Measurements from ENCODE around the gene TVP23C.

The TVP23C gene

DNA sequence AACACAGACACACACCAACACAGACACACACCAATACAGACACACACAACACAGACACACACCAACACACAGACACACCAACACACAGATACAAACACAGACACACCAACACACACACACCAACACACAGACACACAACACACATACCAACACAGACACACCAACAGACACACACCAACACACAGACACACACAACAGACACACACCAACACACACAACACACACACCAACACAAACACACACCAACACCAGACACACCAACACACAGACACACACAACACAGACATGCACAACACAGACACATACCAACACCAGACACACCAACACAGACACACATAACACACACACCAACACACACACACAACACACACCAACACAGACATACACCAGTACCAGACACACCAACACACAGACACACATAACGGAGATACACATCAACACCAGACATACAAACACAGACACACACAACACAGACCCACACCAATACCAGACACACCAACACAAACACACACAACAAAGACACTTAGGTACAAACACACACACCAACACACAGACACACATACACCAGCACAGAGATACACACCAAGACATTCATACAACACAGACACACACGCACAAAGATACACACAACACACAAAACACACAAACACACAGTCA is 98.1 kb downstream of the TVP23C start:
- no peak for DNase-seq (ENCODE audit: low spot score)

GRCh38 chr17:15464231-15464985 is 98.9 kb downstream of the TVP23C start:
- DNase-seq (ENCODE audit: low spot score), result no peak

GRCh38 chr17:15462976-15463772 is 100.1 kb downstream of the TVP23C start:
- no peak for DNase-seq (ENCODE audit: low spot score)

DNA sequence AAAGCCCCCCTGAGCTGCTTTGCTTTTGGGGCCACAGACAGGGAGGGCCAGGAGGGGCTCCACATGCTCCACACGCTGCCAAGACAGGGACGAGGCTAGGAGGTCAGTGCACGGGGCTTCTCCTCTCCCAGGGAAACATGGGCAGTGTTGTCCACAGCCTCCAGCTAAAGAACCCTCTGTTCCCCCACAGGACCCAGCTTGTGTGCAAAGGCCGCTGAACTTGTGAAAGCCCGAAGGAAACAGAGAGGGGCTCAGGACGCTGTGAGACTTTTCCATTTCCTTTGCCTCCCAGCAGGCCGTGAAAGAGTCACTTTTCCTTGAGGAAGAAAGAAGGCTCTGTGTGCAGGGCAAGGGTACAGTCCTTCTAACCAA is 105.6 kb downstream of the TVP23C start:
- DNase-seq (ENCODE audit: low spot score), result no peak

GRCh38 chr17:15456972-15457722 is 106.1 kb downstream of the TVP23C start:
- no peak for DNase-seq (ENCODE audit: low spot score)

DNA sequence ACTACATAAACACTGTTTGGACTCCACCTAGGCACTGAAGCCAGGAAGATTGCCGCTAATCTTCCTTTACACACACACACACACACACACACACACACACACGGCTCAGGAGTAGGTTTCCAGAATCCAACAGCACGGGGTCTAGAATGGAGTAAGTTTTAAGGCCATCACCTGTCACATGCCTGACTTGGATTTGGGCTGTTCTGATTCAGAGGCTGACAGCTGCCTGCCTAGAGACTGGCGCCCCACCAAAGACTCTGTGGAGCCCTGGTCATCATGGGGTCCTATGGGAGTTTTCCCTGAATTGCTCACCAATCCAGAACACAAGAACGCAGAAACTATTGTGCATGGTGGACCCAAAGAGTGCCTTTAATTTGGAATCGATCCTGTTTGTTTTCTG is 106.8 kb downstream of the TVP23C start:
- no peak for DNase-seq (ENCODE audit: low spot score)

GRCh38 chr17:15454346-15454745 is 108.9 kb downstream of the TVP23C start:
- no peak for DNase-seq (ENCODE audit: low spot score)

- no peak for DNase-seq (ENCODE audit: low spot score)
Observed at GRCh38 chr17:15453782-15454181, 109.5 kb downstream of the TVP23C start.

DNA sequence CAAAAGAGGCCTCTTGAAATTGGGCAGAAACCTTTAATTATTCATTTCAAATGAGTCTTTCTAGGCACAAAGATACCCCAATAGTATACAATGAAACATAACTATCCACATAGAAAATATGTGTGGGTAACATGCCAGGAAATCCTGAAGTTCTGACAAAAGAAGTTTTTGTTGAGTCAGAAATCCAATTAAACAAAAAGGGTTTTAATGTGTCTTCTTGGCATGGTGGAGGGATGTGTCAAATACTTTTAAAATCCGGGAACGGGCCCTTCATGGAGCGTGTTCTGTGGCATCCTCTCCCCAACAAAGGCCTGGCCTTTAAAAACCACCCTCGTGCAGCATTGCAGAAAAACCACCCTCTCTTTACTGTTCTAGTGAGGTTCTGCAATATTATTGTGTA is 110.0 kb downstream of the TVP23C start:
- DNase-seq (ENCODE audit: low spot score), result no peak

DNA sequence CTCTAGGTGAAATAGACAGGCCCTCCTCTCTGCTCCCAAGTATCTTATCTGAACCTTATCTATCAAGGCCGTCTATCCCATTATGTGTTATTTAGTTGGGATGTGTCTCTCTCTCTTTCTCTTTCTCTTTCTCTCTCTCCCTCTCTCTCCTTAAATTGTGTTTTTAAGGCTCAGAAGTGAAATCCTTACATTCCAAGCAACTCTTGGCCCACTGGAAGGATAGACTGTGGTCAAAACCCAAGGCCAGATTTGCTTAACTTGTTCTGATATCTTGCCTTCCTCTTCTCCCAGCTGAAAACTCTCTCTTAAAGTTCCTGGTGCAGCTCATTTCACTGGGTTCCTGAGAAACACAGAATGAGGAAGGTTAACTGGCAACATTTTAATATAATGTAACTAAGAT is 110.5 kb downstream of the TVP23C start:
- DNase-seq (ENCODE audit: low spot score), result no peak
